Osteoblast (primary cell): ENCODE results near the gene ADAMTS10. TPM values are rescaled to one million over a fixed set of nuclear protein-coding genes. Genes with fewer than 3 reads are reported as not detected.
A peak's percentile ranks its signal among the peaks of the same experiment; 100 is the strongest.
"Not testable (repeated sequence)": the region's sequence is repeated elsewhere in the genome, so short reads cannot be mapped to it uniquely, and the experiment has no call there.

Experiments used
- DNase-seq: peaks from one replicate; pipeline ENCODE4 v3.0.0; 2011; ENCODE audit warnings: low spot score, mixed read lengths; ENCODE audit not compliant: insufficient read length; ENCODE audit errors: missing footprints
- H2AFZ ChIP-seq: 2 replicates; pipeline ENCODE4 v1.6.0; 2011; ENCODE audit warnings: mild to moderate bottlenecking, low read length
- H3K27ac ChIP-seq: 2 replicates; pipeline ENCODE4 v1.5.1; 2011; ENCODE audit warnings: mild to moderate bottlenecking, low read depth, low read length, moderate library complexity
- H3K27me3 ChIP-seq: 2 replicates; pipeline ENCODE4 v1.6.0; 2012; ENCODE audit warnings: mild to moderate bottlenecking, control low read depth, inconsistent platforms, low read length, moderate library complexity; ENCODE audit not compliant: insufficient read depth
- H3K36me3 ChIP-seq: 2 replicates; pipeline ENCODE4 v1.5.1; 2011; ENCODE audit warnings: mild to moderate bottlenecking, low read length, control low read depth, moderate library complexity; ENCODE audit not compliant: insufficient read depth
- H3K4me1 ChIP-seq: 2 replicates; pipeline ENCODE4 v1.5.1; 2011; ENCODE audit warnings: mild to moderate bottlenecking, low read length, control low read depth, moderate library complexity; ENCODE audit not compliant: insufficient read depth
- H3K4me2 ChIP-seq: 2 replicates; pipeline ENCODE4 v1.6.0; 2011; ENCODE audit warnings: mild to moderate bottlenecking, low read length; ENCODE audit not compliant: insufficient read depth
- H3K4me3 ChIP-seq: fragments of 200-600 bp; sonication (generic); 3 replicates; pipeline ENCODE4 v1.5.1; 2012; ENCODE audit warnings: mild to moderate bottlenecking, low read length, inconsistent platforms; ENCODE audit not compliant: insufficient read depth
- H3K79me2 ChIP-seq: 2 replicates; pipeline ENCODE4 v1.6.0; 2012; ENCODE audit warnings: mild to moderate bottlenecking, low read length, control low read depth, inconsistent platforms; ENCODE audit not compliant: insufficient read depth
- H3K9me3 ChIP-seq: 2 replicates; pipeline ENCODE4 v1.5.1; 2011; ENCODE audit warnings: low read depth, low read length, control low read depth
- H4K20me1 ChIP-seq: 2 replicates; pipeline ENCODE4 v1.6.0; 2012; ENCODE audit warnings: mild to moderate bottlenecking, low read length, control low read depth; ENCODE audit not compliant: insufficient read depth
- total RNA-seq: library from RNA; depleted of rRNA; stranded (reverse); fragments of >200 nt; gene quantifications from 2 replicates; pipeline ENCODE4 v1.2.3, GENCODE V29; 2012
- TF ChIP-seq, protein P1 (sequence below): IDR thresholded peaks from 2 replicates; pipeline ENCODE4 v1.5.1; 2011; ENCODE audit warnings: mild to moderate bottlenecking, low read depth, low read length, moderate library complexity; ENCODE audit errors: extremely low read depth

Gene ADAMTS10
- total RNA-seq, 1 donor, result 49.6 TPM

- TF ChIP-seq, protein P1, sequence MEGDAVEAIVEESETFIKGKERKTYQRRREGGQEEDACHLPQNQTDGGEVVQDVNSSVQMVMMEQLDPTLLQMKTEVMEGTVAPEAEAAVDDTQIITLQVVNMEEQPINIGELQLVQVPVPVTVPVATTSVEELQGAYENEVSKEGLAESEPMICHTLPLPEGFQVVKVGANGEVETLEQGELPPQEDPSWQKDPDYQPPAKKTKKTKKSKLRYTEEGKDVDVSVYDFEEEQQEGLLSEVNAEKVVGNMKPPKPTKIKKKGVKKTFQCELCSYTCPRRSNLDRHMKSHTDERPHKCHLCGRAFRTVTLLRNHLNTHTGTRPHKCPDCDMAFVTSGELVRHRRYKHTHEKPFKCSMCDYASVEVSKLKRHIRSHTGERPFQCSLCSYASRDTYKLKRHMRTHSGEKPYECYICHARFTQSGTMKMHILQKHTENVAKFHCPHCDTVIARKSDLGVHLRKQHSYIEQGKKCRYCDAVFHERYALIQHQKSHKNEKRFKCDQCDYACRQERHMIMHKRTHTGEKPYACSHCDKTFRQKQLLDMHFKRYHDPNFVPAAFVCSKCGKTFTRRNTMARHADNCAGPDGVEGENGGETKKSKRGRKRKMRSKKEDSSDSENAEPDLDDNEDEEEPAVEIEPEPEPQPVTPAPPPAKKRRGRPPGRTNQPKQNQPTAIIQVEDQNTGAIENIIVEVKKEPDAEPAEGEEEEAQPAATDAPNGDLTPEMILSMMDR, result no peak
- no peaks in the 10 kb centered on the region for H3K27me3 ChIP-seq
- H3K79me2 ChIP-seq, result no peaks in the 10 kb centered on the region
- H3K4me1 ChIP-seq, result peaks cover 19% of the 10 kb centered on the region
- H2AFZ ChIP-seq, result no peak overlapping the region
- H4K20me1 ChIP-seq, result no peaks in the 10 kb centered on the region
- peak overlapping the region; percentile 52 for H3K4me2 ChIP-seq
- no peaks in the 10 kb centered on the region for H3K9me3 ChIP-seq
- H3K36me3 ChIP-seq, result no peaks in the 10 kb centered on the region
- DNase-seq, result peak; percentile 97
- peak overlapping the region; percentile 24 for H3K4me3 ChIP-seq
- no peak overlapping the region for H3K27ac ChIP-seq
Measured at GRCh38 chr19:8569066-8569771, 41.3 kb downstream of the ADAMTS10 start.

- Histone ChIP-seq H3K4me1 (peaks cover 19% of the 10 kb centered on the region), H3K27me3 (no peaks in the 10 kb centered on the region), H3K27ac (no peak overlapping the region), H2AFZ (no peak overlapping the region), H4K20me1 (no peaks in the 10 kb centered on the region), H3K4me2 (no peak overlapping the region), H3K9me3 (no peaks in the 10 kb centered on the region), H3K4me3 (no peak overlapping the region), H3K79me2 (no peaks in the 10 kb centered on the region), H3K36me3 (no peaks in the 10 kb centered on the region)
- DNase-seq, result peak; percentile 29
- TF ChIP-seq, protein P1, result no peak
Measured at GRCh38 chr19:8567522-8568172, 42.9 kb downstream of the ADAMTS10 start.

GRCh38 chr19:8566855-8567254 is 43.7 kb downstream of the ADAMTS10 start:
- Histone ChIP-seq H3K4me3 (no peak overlapping the region), H2AFZ (no peak overlapping the region), H3K9me3 (no peaks in the 10 kb centered on the region), H4K20me1 (no peaks in the 10 kb centered on the region), H3K36me3 (no peaks in the 10 kb centered on the region), H3K4me1 (peaks cover 19% of the 10 kb centered on the region), H3K4me2 (no peak overlapping the region), H3K79me2 (no peaks in the 10 kb centered on the region), H3K27me3 (no peaks in the 10 kb centered on the region), H3K27ac (no peak overlapping the region)
- DNase-seq, result peak; percentile 29
- TF ChIP-seq, protein P1, result no peak

- H2AFZ ChIP-seq, H3K4me3 ChIP-seq, H3K9me3 ChIP-seq, DNase-seq, H3K27ac ChIP-seq, H3K36me3 ChIP-seq, H3K27me3 ChIP-seq, H3K79me2 ChIP-seq, H4K20me1 ChIP-seq, H3K4me2 ChIP-seq: not testable (repeated sequence)
- H3K4me1 ChIP-seq, result peaks cover 12% of the 10 kb centered on the region
Measured at GRCh38 chr19:8564866-8565265, 45.6 kb downstream of the ADAMTS10 start.
